Neural progenitor cell (in vitro differentiated cells): Measurements from ENCODE around the gene OCIAD1. TPM values are rescaled to one million over a fixed set of nuclear protein-coding genes. Genes with fewer than 3 reads are reported as not detected.

Source experiments
- DNase-seq: peaks from one replicate; pipeline ENCODE4 v3.0.0-alpha.2; 2016; ENCODE audit warnings: low spot score
- H2AFZ ChIP-seq: fragments of 200-600 bp; sonication (generic); replicated peaks from 2 replicates; pipeline ENCODE4 v1.6.1; 2016; ENCODE audit warnings: antibody characterized with exemption
- H3F3A ChIP-seq: fragments of 200-600 bp; sonication (generic); 2 replicates; pipeline ENCODE4 v1.6.1; 2016; ENCODE audit warnings: antibody characterized with exemption, low read depth
- H3K27ac ChIP-seq: fragments of 200-600 bp; sonication (generic); 2 replicates; pipeline ENCODE4 v1.5.1; 2016; ENCODE audit warnings: mild to moderate bottlenecking
- H3K27me3 ChIP-seq: fragments of 200-600 bp; sonication (generic); 2 replicates; pipeline ENCODE4 v1.6.1; 2016; ENCODE audit warnings: mild to moderate bottlenecking, moderate library complexity
- H3K36me3 ChIP-seq: fragments of 200-600 bp; sonication (generic); 2 replicates; pipeline ENCODE4 v1.5.1; 2016
- H3K4me1 ChIP-seq: fragments of 200-600 bp; sonication (generic); 2 replicates; pipeline ENCODE4 v1.6.1; 2016; ENCODE audit warnings: mixed run types
- H3K4me2 ChIP-seq: fragments of 200-600 bp; sonication (generic); 2 replicates; pipeline ENCODE4 v1.6.1; 2016
- H3K4me3 ChIP-seq: fragments of 200-600 bp; sonication (generic); 2 replicates; pipeline ENCODE4 v1.5.1; 2016
- H3K79me2 ChIP-seq: fragments of 200-600 bp; sonication (generic); 2 replicates; pipeline ENCODE4 v1.6.1; 2016; ENCODE audit warnings: low read depth
- H3K9ac ChIP-seq: fragments of 200-600 bp; sonication (generic); 2 replicates; pipeline ENCODE4 v1.6.1; 2016
- H3K9me3 ChIP-seq: fragments of 200-600 bp; sonication (generic); 2 replicates; pipeline ENCODE4 v1.5.1; 2016; ENCODE audit warnings: low read depth
- H4K20me1 ChIP-seq: fragments of 200-600 bp; sonication (generic); 2 replicates; pipeline ENCODE4 v1.6.1; 2016; ENCODE audit warnings: low read depth
- H3K27ac Mint-ChIP-seq: 3 replicates; pipeline ENCODE4 v1.8.0; 2021; ENCODE audit warnings: mixed read lengths
- H3K27me3 Mint-ChIP-seq: 2 replicates; pipeline ENCODE4 v1.8.0; 2022; ENCODE audit warnings: low read depth, mild to moderate bottlenecking, inconsistent platforms, moderate library complexity, mixed read lengths; ENCODE audit not compliant: insufficient read depth
- H3K36me3 Mint-ChIP-seq: 3 replicates; pipeline ENCODE4 v1.8.0; 2021; ENCODE audit warnings: mixed read lengths
- H3K4me1 Mint-ChIP-seq: 3 replicates; pipeline ENCODE4 v1.8.0; 2021; ENCODE audit warnings: mixed read lengths
- H3K4me3 Mint-ChIP-seq: 3 replicates; pipeline ENCODE4 v1.8.0; 2021; ENCODE audit warnings: mild to moderate bottlenecking, moderate library complexity, mixed read lengths
- H3K9me3 Mint-ChIP-seq: 3 replicates; pipeline ENCODE4 v1.8.0; 2020; ENCODE audit warnings: mixed read lengths
- EZH2 ChIP-seq: fragments of 200-600 bp; sonication (generic); IDR thresholded peaks from 2 replicates; pipeline ENCODE4 v1.6.1; 2017; ENCODE audit warnings: antibody characterized with exemption, mild to moderate bottlenecking, moderate library complexity
- EZH2phosphoT487 ChIP-seq: fragments of 200-600 bp; sonication (generic); IDR thresholded peaks from 2 replicates; pipeline ENCODE4 v1.6.1; 2017; ENCODE audit warnings: antibody characterized with exemption
- total RNA-seq: library from RNA; depleted of rRNA; stranded (reverse); fragments of >200 nt; gene quantifications from 2 replicates; pipeline ENCODE4 v1.2.3, GENCODE V29; 2015; ENCODE audit warnings: low replicate concordance
- TF ChIP-seq, protein P1 (sequence below): fragments of 200-600 bp; sonication (generic); IDR thresholded peaks from 2 replicates; pipeline ENCODE4 v1.5.1; 2017; ENCODE audit warnings: antibody characterized with exemption, mild to moderate bottlenecking

Gene OCIAD1
- total RNA-seq, 1 donor from 2014 or later, result 260 TPM

DNA sequence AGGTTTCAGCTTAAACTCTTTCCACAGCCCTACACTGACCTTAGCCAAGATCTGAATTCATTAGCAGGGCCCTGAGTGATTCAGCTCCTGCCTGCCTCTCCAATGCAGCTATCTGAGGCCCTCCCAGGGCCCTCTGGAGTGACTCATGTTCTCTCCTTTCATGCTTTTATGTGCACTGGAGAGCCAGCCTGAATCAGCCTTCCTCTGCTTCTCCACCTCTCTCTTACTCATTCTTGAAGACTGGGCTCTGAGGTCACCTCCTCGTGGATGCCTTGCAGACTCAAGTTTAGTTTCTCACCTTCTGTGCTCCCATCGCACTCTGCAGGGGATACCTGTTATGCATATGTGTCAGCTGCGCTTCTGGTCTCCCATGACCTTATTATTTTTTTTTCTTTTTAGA, 78.8 kb downstream of the OCIAD1 start:
- H3K4me3 Mint-ChIP-seq, result no peak overlapping the region
- TF ChIP-seq, protein P1, sequence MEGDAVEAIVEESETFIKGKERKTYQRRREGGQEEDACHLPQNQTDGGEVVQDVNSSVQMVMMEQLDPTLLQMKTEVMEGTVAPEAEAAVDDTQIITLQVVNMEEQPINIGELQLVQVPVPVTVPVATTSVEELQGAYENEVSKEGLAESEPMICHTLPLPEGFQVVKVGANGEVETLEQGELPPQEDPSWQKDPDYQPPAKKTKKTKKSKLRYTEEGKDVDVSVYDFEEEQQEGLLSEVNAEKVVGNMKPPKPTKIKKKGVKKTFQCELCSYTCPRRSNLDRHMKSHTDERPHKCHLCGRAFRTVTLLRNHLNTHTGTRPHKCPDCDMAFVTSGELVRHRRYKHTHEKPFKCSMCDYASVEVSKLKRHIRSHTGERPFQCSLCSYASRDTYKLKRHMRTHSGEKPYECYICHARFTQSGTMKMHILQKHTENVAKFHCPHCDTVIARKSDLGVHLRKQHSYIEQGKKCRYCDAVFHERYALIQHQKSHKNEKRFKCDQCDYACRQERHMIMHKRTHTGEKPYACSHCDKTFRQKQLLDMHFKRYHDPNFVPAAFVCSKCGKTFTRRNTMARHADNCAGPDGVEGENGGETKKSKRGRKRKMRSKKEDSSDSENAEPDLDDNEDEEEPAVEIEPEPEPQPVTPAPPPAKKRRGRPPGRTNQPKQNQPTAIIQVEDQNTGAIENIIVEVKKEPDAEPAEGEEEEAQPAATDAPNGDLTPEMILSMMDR, result no peak
- no peak for TF ChIP-seq EZH2phosphoT487
- Histone ChIP-seq H3K4me3 (no peak overlapping the region), H3K27ac (no peak overlapping the region), H3F3A (no peaks in the 10 kb centered on the region), H3K36me3 (no peaks in the 10 kb centered on the region), H3K27me3 (no peaks in the 10 kb centered on the region), H3K9me3 (no peaks in the 10 kb centered on the region), H3K4me2 (no peak overlapping the region), H4K20me1 (no peaks in the 10 kb centered on the region), H2AFZ (no peak overlapping the region), H3K79me2 (peaks cover 13% of the 10 kb centered on the region), H3K4me1 (no peaks in the 10 kb centered on the region), H3K9ac (no peak overlapping the region)
- H3K36me3 Mint-ChIP-seq, result no peaks in the 10 kb centered on the region
- peaks cover 7% of the 10 kb centered on the region for H3K27me3 Mint-ChIP-seq
- H3K9me3 Mint-ChIP-seq, result no peaks in the 10 kb centered on the region
- no peak for DNase-seq
- H3K4me1 Mint-ChIP-seq, result peaks cover 13% of the 10 kb centered on the region
- H3K27ac Mint-ChIP-seq, result no peak overlapping the region

DNA sequence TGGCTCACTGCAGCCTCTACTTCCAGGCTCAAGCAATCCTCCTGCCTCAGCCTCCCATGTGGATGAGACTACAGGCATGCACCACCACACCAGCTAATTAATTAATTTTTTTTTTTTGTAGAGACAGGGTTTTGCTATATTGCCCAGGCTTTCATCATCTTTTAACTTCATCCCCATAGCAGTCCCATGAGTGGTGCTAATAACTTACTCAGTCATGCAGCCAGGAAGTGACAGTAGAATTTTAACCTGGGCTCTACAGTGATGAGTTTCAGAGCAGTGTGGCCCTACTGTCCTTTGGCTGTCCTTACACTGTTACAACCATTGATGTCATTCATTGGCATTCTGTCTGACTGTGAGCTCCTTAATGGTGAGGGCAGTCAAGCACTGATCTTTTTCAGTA, 79.6 kb downstream of the OCIAD1 start:
- Mint-ChIP-seq H3K9me3 (no peaks in the 10 kb centered on the region), H3K27ac (no peak overlapping the region), H3K27me3 (peaks cover 7% of the 10 kb centered on the region), H3K36me3 (no peaks in the 10 kb centered on the region), H3K4me3 (no peak overlapping the region), H3K4me1 (peaks cover 12% of the 10 kb centered on the region)
- Histone ChIP-seq H3F3A (no peaks in the 10 kb centered on the region), H3K27ac (no peak overlapping the region), H3K9ac (no peak overlapping the region), H3K9me3 (no peaks in the 10 kb centered on the region), H3K27me3 (no peaks in the 10 kb centered on the region), H3K4me3 (no peak overlapping the region), H3K79me2 (peaks cover 7% of the 10 kb centered on the region), H2AFZ (no peak overlapping the region), H3K4me1 (no peaks in the 10 kb centered on the region), H3K36me3 (no peaks in the 10 kb centered on the region), H4K20me1 (no peaks in the 10 kb centered on the region), H3K4me2 (no peak overlapping the region)
- TF ChIP-seq, protein P1, result no peak
- no peak for TF ChIP-seq EZH2
- TF ChIP-seq EZH2phosphoT487, result no peak
- DNase-seq, result no peak

Other genes starting within 250 kb of the OCIAD1 start
- gene FRYL, start 50.8 kb upstream of the OCIAD1 start, total RNA-seq, result 62.8 and 70.5 TPM in 2 replicates
- gene OCIAD2, start 75.7 kb downstream of the OCIAD1 start, total RNA-seq, result 25.0 and 28.8 TPM in 2 replicates
- gene CWH43, start 155.2 kb downstream of the OCIAD1 start, total RNA-seq, result not detected in 2 replicates